Endothelial cell (in vitro differentiated cells): ENCODE data around the gene CDHR5. TPM values are rescaled to one million over a fixed set of nuclear protein-coding genes. Genes with fewer than 3 reads are reported as not detected.

ENCODE experiments used
- DNase-seq: peaks from one replicate; pipeline ENCODE4 v3.0.0; 2021; ENCODE audit warnings: low spot score
- H3K27ac Mint-ChIP-seq: one replicate; pipeline ENCODE4 v1.8.0; 2021; ENCODE audit warnings: mixed read lengths, inconsistent platforms; ENCODE audit not compliant: unreplicated experiment
- H3K27me3 Mint-ChIP-seq: one replicate; pipeline ENCODE4 v1.8.0; 2021; ENCODE audit warnings: mild to moderate bottlenecking, moderate library complexity, mixed read lengths, inconsistent platforms; ENCODE audit not compliant: unreplicated experiment
- H3K36me3 Mint-ChIP-seq: one replicate; pipeline ENCODE4 v1.8.0; 2021; ENCODE audit warnings: mild to moderate bottlenecking, low read depth, mixed read lengths, inconsistent platforms; ENCODE audit not compliant: unreplicated experiment
- H3K4me1 Mint-ChIP-seq: one replicate; pipeline ENCODE4 v1.8.0; 2021; ENCODE audit warnings: mild to moderate bottlenecking, mixed read lengths, inconsistent platforms; ENCODE audit not compliant: unreplicated experiment
- H3K4me3 Mint-ChIP-seq: one replicate; pipeline ENCODE4 v1.8.0; 2021; ENCODE audit warnings: mild to moderate bottlenecking, mixed read lengths, inconsistent platforms; ENCODE audit not compliant: unreplicated experiment
- H3K9me3 Mint-ChIP-seq: one replicate; pipeline ENCODE4 v1.8.0; 2021; ENCODE audit warnings: mixed read lengths, inconsistent platforms; ENCODE audit not compliant: unreplicated experiment
- CTCF ChIP-seq: fragments of 200-600 bp; sonication (generic); IDR thresholded peaks from one replicate; pipeline ENCODE4 v1.5.0; 2021; ENCODE audit warnings: antibody characterized with exemption; ENCODE audit not compliant: unreplicated experiment
- total RNA-seq: library from RNA; stranded (reverse); fragmentation: NEBNext Ultra II Directional; extraction: Animal tissue kit (Norgen Biotek cat#: 25700); gene quantifications from one replicate; pipeline ENCODE4 v1.2.1, GENCODE V29; 2021; ENCODE audit not compliant: unreplicated experiment

Gene CDHR5
- total RNA-seq, 1 donor from 2014 or later, result not detected

DNA sequence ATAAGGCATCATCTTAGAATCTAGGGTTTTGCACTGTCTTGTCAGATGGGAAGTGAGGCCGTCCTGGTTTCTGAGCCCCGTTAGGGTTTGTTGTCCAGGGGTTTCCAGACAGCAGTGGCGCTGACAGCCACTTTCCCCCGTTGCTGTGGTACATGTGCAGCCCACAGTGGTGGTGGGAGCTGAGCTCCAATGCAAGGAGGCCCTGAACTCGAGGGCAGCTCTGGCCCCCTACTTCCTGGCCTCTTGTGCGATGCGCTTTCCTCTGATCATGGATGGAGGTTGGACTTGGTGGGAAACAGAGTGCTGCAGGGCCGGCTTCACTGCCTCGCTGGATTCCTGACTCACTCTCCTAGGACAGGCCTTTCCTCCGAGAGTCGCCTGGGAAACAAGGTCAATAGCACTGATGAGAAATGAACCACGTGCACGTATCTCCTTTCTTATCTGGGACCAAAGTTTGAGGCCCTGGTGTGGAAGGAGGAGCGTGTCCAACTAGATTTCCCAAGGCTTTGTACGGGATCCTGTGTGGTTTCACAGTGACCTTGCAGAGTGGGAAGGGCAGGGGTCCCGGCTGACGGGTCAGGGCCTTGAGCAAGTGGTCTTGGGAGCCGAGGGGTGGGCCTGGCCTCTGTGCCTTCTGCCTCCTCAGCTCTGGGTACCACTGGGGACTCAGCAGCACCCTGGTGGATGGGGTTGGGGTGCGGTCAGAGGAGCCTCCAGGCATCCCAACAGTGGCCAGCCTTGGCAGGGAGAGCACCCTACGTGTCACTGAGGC, 44.7 kb downstream of the CDHR5 start:
- Mint-ChIP-seq H3K36me3 (peaks cover 4% of the 10 kb centered on the region), H3K4me3 (no peak overlapping the region)
- TF ChIP-seq CTCF, result no peak

GRCh38 chr11:578276-579035, 46.3 kb downstream of the CDHR5 start:
- peaks cover 7% of the 10 kb centered on the region for H3K36me3 Mint-ChIP-seq
- no peak for DNase-seq
- peaks cover 21% of the 10 kb centered on the region for H3K4me1 Mint-ChIP-seq
- H3K9me3 Mint-ChIP-seq, result no peaks in the 10 kb centered on the region
- no peak overlapping the region for H3K4me3 Mint-ChIP-seq
- H3K27me3 Mint-ChIP-seq, result peaks cover 12% of the 10 kb centered on the region
- H3K27ac Mint-ChIP-seq, result peak overlapping the region; percentile 42
- TF ChIP-seq CTCF, result no peak

More for the DNA sequence above, 44.7 kb downstream of the CDHR5 start:
- H3K4me1 Mint-ChIP-seq, result peaks cover 18% of the 10 kb centered on the region
- no peak overlapping the region for H3K27ac Mint-ChIP-seq
- no peak for DNase-seq
- H3K27me3 Mint-ChIP-seq, result peaks cover 5% of the 10 kb centered on the region
- H3K9me3 Mint-ChIP-seq, result no peaks in the 10 kb centered on the region

DNA sequence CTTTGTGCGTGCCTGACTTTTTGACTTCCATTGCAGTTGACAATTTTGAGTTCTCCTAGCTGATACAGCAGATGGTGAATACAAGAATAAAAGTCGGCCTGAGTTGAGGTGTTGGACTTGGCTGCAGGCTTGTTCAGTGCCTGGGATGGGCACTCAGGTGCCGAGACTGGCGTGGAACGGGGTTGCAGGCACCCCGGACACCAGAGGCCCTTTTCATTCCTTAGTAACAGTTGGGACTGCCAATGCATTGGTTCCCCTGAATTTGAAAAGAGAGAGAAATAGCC, 47.2 kb downstream of the CDHR5 start:
- Mint-ChIP-seq H3K9me3 (no peaks in the 10 kb centered on the region), H3K27ac (peak overlapping the region; percentile 88), H3K27me3 (peaks cover 13% of the 10 kb centered on the region), H3K4me3 (peak overlapping the region; percentile 97), H3K36me3 (peaks cover 7% of the 10 kb centered on the region), H3K4me1 (peaks cover 21% of the 10 kb centered on the region)
- DNase-seq, result no peak
- no peak for TF ChIP-seq CTCF

GRCh38 chr11:576811-577610, 47.7 kb downstream of the CDHR5 start:
- TF ChIP-seq CTCF, result no peak
- peak overlapping the region; percentile 97 for H3K4me3 Mint-ChIP-seq

More at GRCh38 chr11:576811-577610, 47.7 kb downstream of the CDHR5 start:
- DNase-seq, result no peak
- Mint-ChIP-seq H3K27ac (peak overlapping the region; percentile 88), H3K9me3 (no peaks in the 10 kb centered on the region), H3K27me3 (peaks cover 15% of the 10 kb centered on the region), H3K4me1 (peaks cover 21% of the 10 kb centered on the region), H3K36me3 (peaks cover 7% of the 10 kb centered on the region)
